Measurements from ENCODE around the gene CKS1B. TPM values are rescaled to one million over a fixed set of nuclear protein-coding genes. Genes with fewer than 3 reads are reported as not detected.
A peak's percentile ranks its signal among the peaks of the same experiment; 100 is the strongest.

The CKS1B gene
- total and polyA plus RNA-seq, 9 of the 15 experiments (the other 6 are each of a cell fraction or from before 2014, with no cell fraction given), result 215 to 1,103 (median 460) TPM

DNA sequence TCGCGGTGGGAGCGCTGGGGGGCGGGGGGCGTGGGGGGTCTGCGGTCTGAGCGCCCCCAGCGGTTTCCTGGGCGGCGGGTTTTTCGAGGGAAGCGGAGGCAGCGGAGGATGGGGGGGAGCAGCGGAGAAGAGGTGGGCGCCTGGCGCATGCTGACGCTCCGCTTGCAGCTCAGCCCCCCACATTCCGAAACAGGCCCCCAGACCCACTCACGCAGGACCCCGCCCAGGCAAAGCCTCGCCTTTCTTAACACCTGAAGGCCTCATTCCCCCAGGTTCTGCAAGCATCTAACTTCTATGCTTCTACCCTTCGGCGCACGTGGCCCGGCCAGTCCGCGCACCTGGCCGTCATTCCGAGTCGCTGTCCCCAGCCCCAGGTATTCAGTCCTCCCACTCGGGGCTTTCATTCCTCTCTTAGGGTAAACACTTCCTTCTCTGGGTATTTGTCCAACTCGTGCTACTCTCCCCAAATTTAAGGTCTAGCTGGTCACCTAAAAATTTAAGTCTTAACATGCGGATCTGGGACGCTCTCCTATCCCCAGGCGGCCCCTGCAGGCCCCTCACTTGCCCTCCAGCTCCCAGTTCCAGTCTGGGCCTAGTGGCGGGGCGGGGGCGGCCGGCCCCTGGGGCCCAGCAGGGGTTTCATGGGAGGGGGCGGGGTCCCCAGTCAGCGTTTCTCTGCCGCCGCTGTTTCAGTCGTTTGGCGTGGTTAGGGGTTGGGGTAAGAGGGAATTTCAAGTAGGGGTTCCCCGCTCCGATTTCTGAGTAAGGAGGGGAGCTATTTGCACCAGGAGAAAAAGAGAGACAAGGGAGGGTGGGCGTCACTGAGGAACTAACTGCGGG, 25.3 kb downstream of the CKS1B start (continued):
- TF ChIP-seq JUN (IDR thresholded peaks at IDR 0.05; ENCODE audit: borderline replicate concordance, low read depth, low read length) (0 out of 2 replicates have a peak, but pooled peaks have one; percentile 29), JUN (CRISPR knock-in tag; IDR thresholded peaks at IDR 0.05; ENCODE audit: borderline replicate concordance) (no peak), CEBPG (CRISPR knock-in tag; IDR thresholded peaks at IDR 0.05) (no peak), CEBPG (tag; conservative IDR thresholded peaks at IDR 0.05 in 1 of 2, IDR thresholded peaks at IDR 0.05 in 1 of 2) (no peak), SP1 (CRISPR knock-in tag; IDR thresholded peaks at IDR 0.05) (no peak), HNRNPLL (IDR thresholded peaks at IDR 0.05; ENCODE audit: low read depth, low read length, poor library complexity, severe bottlenecking) (no peak), RHOXF2B (CRISPR knock-in tag; conservative IDR thresholded peaks at IDR 0.05) (no peak), ZFP36 (IDR thresholded peaks at IDR 0.05; ENCODE audit: low read depth, low read length, partially characterized antibody) (no peak), KLF1 (tag; IDR thresholded peaks at IDR 0.05) (no peak), KDM1A (IDR thresholded peaks at IDR 0.05) (no peak; a peak in 1 of 4 replicates), YY1 (IDR thresholded peaks at IDR 0.05; ENCODE audit: borderline replicate concordance in 1 of 3, control insufficient read depth in 1 of 3, extremely low read depth in 1 of 3, insufficient read depth in 3 of 3, insufficient read length in 1 of 3, insufficient replicate concordance in 2 of 3, low read depth in 1 of 3, low read length in 2 of 3) (peak in 1 of 3 experiments; percentile 8), BHLHE40 (IDR thresholded peaks at IDR 0.05; ENCODE audit: low read length) (peak; percentile 46; the same call in 1 of the 2 replicates), MIER1 (IDR thresholded peaks at IDR 0.05; ENCODE audit: low read depth) (no peak), CBX3 (IDR thresholded peaks at IDR 0.05; ENCODE audit: borderline replicate concordance in 1 of 2, low read length in 2 of 2) (peak in 1 of 2 experiments; percentile 53; a peak in 1 of 3 replicates), SIN3B (IDR thresholded peaks at IDR 0.05; ENCODE audit: low read depth) (no peak), KLF13 (tag; IDR thresholded peaks at IDR 0.05; ENCODE audit: borderline replicate concordance, low read depth) (0 out of 2 replicates have a peak, but pooled peaks have one; percentile 23), ZNF57 (CRISPR knock-in tag; IDR thresholded peaks at IDR 0.05) (no peak), GABPB1 (CRISPR knock-in tag; IDR thresholded peaks at IDR 0.05) (peak; percentile 5; the same call in 1 of the 2 replicates), MCM3 (IDR thresholded peaks at IDR 0.05) (no peak), CSDE1 (IDR thresholded peaks at IDR 0.05) (0 out of 4 replicates have a peak, but pooled peaks of 1 of the 2 experiments have one; percentile 47), ZBTB7A (IDR thresholded peaks at IDR 0.05; ENCODE audit: borderline replicate concordance, control insufficient read depth, low read depth, low read length) (peak; percentile 96), POLR3G (IDR thresholded peaks at IDR 0.05; ENCODE audit: extremely low read depth, insufficient read length, insufficient replicate concordance) (no peak)
- TF ChIP-seq, protein P1, sequence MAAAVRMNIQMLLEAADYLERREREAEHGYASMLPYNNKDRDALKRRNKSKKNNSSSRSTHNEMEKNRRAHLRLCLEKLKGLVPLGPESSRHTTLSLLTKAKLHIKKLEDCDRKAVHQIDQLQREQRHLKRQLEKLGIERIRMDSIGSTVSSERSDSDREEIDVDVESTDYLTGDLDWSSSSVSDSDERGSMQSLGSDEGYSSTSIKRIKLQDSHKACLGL (CRISPR knock-in tag; IDR thresholded peaks at IDR 0.05; ENCODE audit: borderline replicate concordance, poor library complexity, severe bottlenecking), result peak; percentile 58
- TF ChIP-seq, protein P2, sequence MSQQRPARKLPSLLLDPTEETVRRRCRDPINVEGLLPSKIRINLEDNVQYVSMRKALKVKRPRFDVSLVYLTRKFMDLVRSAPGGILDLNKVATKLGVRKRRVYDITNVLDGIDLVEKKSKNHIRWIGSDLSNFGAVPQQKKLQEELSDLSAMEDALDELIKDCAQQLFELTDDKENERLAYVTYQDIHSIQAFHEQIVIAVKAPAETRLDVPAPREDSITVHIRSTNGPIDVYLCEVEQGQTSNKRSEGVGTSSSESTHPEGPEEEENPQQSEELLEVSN (IDR thresholded peaks at IDR 0.05; ENCODE audit: borderline replicate concordance in 1 of 2, extremely low read depth in 1 of 2, insufficient read depth in 1 of 2, insufficient read length in 1 of 2, low read depth in 1 of 2, low read length in 1 of 2, poor library complexity in 1 of 2, severe bottlenecking in 1 of 2), result peak; percentile 85 to 92
